ENCODE results near the gene SOX11.

Gene SOX11

GRCh38 chr2:5692561-5693286 is 540 bp downstream of the SOX11 start:
- DNase-seq, result no peak

GRCh38 chr2:5693287-5694201 is 1.4 kb downstream of the SOX11 start:
- peak; percentile 59 for DNase-seq

- no peak for DNase-seq
These were observed 2.1 kb downstream of the SOX11 start for GRCh38 chr2:5694306-5694705.

GRCh38 chr2:5695654-5696403 is 3.6 kb downstream of the SOX11 start:
- peak; percentile 81 for DNase-seq

GRCh38 chr2:5696404-5696944 is 4.3 kb downstream of the SOX11 start:
- peak; percentile 65 for DNase-seq

- peak; percentile 74 for DNase-seq
These were observed 4.8 kb downstream of the SOX11 start for GRCh38 chr2:5696945-5697521.

GRCh38 chr2:5697562-5697961 is 5.4 kb downstream of the SOX11 start:
- peak; percentile 45 for DNase-seq

GRCh38 chr2:5698134-5698533 is 6.0 kb downstream of the SOX11 start:
- peak; percentile 16 for DNase-seq

GRCh38 chr2:5699963-5700362 is 7.8 kb downstream of the SOX11 start:
- no peak for DNase-seq

- DNase-seq, result peak; percentile 54
These were observed 8.4 kb downstream of the SOX11 start for GRCh38 chr2:5700551-5700950.

- DNase-seq, result peak; percentile 55
These were observed 9.1 kb downstream of the SOX11 start for GRCh38 chr2:5701266-5701665.

- DNase-seq, result no peak
These were observed 11.0 kb downstream of the SOX11 start for GRCh38 chr2:5703166-5703565.

GRCh38 chr2:5705490-5705889 is 13.3 kb downstream of the SOX11 start:
- no peak for DNase-seq

GRCh38 chr2:5706717-5707455 is 14.7 kb downstream of the SOX11 start:
- no peak for DNase-seq

- DNase-seq, result no peak
These were observed 18.4 kb downstream of the SOX11 start for GRCh38 chr2:5710615-5711014.

GRCh38 chr2:5713101-5713500 is 20.9 kb downstream of the SOX11 start:
- no peak for DNase-seq

- DNase-seq, result no peak
These were observed 27.6 kb downstream of the SOX11 start for GRCh38 chr2:5719629-5720334.

- DNase-seq, result no peak
These were observed 28.2 kb downstream of the SOX11 start for GRCh38 chr2:5720426-5720825.

- no peak for DNase-seq
These were observed 30.1 kb downstream of the SOX11 start for GRCh38 chr2:5722236-5722635.

- no peak for DNase-seq
These were observed 31.9 kb downstream of the SOX11 start for GRCh38 chr2:5723791-5724735.

All from RPMI8226 (cell line).